ENCODE data around the gene REEP6.
A peak's percentile ranks its signal among the peaks of the same experiment; 100 is the strongest.
"Not testable (repeated sequence)": the region's sequence is repeated elsewhere in the genome, so short reads cannot be mapped to it uniquely, and the experiment has no call there.

Gene REEP6

GRCh38 chr19:1519802-1520201 is 28.8 kb downstream of the REEP6 start:
- intact Hi-C loops (cut with DNase I); DNase-seq: not testable (repeated sequence)

- intact Hi-C loops (cut with DNase I), result no loop called here
- DNase-seq, result no peak
Measured at GRCh38 chr19:1520203-1520780, 29.3 kb downstream of the REEP6 start.

GRCh38 chr19:1521636-1522035 is 30.7 kb downstream of the REEP6 start:
- intact Hi-C loops (cut with DNase I), result no loop called here
- DNase-seq, result peak; percentile 23 to 91 (median 60)

DNA sequence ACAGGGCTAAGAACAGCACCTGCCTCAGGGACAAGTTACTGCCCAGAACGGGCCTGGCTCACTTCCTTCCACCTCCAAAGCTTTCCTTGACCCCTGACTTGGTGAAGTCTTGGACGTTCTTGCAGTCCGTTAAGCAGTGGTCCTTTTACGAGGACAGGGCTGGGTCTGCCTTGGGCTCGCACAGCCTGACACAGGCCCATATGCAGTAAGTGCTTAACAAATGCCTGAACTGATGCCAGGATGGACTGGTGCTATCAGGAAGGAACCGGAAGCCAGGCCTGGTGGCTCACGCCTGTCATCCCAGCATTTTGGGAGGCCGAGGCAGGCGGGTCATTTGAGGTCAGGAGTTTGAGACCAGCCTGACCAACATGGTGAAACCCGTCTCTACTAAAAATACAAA is 31.1 kb downstream of the REEP6 start:
- intact Hi-C loops (cut with DNase I), result no loop called here
- DNase-seq, result no peak

DNA sequence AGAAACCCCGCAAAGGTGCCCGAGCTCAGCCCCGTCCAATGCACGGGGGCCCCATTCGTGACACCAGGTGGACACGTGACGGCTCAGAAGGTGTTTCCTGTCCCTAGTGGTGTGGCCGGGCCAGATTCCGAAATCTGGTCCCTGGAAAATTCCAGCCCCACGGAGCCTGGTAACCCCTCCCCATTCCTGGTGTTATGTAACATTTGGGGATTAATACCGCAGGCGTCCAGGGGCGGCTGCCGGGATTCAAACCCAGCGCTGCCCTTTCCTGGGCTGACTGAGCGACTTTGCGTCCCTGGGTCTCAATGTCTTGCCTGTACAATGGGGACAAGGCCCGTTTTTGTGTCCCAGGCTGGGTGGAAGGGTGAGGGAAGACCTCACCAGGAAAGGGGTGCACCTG is 31.9 kb downstream of the REEP6 start:
- no peak for DNase-seq
- intact Hi-C loops (cut with DNase I), result no loop called here

- DNase-seq, result peak in 4 of 10 donors; percentile 24 to 35 (median 28)
- intact Hi-C loops (cut with DNase I), result no loop called here
Measured at GRCh38 chr19:1523412-1524286, 32.7 kb downstream of the REEP6 start, which contains the start of gene PLK5. PLK5 (plus strand) TSS chr19:1524077; CDS start chr19:1526997, 2,920 bp downstream.

- DNase-seq, result no peak
- intact Hi-C loops (cut with DNase I), result no loop called here
Measured at GRCh38 chr19:1524287-1524971, 33.4 kb downstream of the REEP6 start.

DNA sequence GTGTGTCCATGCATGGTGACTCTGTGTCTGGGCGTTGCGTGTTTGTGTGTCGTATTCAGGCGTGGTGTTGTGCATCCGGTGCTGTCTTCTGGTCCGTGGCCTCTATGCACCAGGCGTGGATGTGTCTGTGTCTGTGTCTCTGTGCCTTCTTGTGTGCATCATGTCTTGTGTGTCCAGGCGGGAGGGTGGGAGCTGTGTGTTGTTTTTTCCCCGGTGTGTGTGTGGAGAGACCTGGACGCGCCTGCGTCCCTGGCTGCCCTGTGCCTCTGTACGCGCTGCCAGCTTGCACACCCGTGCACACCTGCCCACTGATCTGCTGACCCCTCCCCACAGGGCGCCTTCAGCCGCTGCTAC is 34.0 kb downstream of the REEP6 start:
- DNase-seq, result no peak
- intact Hi-C loops (cut with DNase I), result no loop called here

DNA sequence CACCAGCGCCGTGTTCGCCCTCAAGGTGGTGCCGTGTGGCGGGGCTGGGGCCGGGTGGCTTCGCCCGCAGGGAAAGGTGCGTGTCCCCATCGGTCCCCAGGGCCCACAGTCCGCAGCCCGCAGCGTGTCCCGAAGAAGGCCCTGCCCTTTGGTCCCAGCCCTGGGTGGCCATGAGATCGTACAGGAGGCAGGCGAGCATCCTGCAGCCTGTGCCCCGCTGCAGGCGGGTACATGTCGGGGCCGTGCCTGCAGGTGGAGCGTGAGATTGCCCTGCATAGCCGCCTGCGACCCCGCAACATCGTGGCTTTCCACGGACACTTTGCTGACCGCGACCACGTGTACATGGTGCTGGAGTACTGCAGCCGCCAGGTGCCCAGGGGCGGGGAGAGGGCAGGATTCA is 34.4 kb downstream of the REEP6 start:
- no peak for DNase-seq
- intact Hi-C loops (cut with DNase I), result no loop called here

DNA sequence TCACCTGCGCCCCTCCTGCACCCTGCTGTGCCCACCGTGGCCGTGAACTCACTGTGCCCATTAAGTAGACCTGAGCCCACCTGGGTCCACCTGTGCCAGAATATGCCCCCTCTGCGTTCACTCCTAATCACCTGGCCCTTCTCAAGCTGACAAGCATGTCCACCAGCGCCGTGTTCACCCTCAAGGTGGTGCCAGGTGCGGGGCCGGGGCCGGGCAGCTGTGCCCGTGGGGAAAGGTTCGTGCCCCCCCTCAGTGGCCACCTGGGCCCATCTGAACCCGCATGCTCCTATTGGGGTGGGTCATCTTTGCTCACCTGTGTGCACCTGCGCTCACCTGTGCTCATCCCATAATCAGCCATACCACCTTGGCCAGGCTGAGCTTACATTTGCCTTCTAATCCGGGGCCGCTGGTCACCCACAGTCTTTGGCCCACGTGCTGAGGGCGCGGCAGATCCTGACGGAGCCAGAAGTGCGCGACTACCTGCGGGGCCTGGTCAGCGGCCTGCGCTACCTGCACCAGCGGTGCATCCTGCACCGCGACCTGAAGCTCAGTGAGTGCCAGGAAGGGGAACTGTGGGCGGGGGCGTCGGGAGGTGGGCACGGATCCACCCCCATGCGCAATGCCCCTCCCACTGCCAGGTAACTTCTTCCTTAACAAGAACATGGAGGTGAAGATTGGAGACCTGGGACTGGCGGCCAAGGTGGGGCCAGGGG is 35.2 kb downstream of the REEP6 start:
- intact Hi-C loops (cut with DNase I), result no loop called here
- DNase-seq, result no peak

- intact Hi-C loops (cut with DNase I), result no loop called here
- no peak for DNase-seq
Measured at GRCh38 chr19:1526979-1527649, 36.1 kb downstream of the REEP6 start.

DNA sequence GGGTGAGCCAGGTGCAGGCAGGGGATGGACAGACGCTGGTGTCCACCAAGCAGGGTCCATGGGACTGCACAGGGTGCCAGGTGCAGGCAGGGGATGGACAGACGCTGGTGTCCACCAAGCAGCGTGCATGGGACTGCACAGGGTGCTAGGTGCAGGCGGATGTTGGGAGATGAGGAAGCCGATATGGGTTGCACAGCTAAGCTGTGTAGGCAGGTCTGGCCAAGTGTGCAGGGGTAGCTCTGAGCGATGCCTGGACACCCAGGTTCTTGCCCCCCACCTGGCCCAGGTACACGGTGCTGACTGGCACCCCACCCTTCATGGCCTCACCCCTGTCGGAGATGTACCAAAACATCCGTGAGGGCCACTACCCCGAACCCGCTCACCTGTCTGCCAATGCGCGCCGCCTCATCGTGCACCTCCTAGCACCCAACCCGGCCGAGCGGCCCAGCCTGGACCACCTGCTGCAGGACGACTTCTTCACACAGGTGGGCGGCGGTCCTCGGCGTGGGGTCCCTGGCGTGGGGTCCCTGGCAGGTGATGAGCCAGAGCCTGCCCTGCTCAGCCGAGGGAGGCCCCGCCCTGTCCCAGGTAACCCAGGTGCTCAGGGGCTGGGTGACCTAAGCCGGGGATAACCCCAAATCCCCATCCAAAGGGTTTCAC is 36.8 kb downstream of the REEP6 start:
- intact Hi-C loops (cut with DNase I), result no loop called here
- DNase-seq, result no peak

DNA sequence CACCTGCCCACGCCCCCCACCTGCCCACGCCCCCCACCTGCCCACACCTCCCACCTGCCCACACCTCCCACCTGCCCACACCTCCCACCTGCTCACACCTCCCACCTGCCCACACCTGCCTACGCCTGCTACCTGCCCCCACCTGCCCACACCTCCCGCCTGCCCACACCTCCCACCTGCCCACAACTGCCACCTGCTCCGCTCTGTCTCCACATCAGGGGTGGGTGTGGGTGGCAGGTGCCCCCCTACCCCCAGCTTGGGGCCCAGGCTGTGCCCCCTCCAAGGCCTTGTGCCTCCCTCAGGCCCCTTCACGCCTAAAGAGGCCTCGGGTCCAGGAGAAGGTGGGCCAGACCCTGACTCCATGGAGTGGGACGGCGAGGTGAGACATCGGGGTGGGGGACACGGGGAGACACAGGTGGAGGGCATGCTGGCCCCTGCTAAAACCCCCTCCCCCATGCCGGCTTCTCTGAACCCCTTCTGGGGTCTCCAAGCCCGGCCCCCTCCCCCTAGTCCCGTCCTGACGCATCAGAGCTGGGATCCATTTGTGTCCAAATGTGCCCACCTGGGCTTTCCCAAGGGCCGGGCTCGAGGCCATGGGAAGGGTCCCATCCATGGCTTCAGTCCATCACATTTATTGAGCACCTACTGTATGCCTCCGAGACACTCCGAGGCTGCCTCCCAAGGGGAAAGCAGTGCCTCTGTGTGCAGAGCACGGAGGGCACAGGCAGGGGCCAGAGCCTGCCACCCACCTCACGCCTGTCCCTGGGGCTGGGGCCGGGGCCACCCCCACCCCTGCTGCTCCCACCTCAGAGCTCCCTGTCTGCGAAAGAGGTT is 37.8 kb downstream of the REEP6 start:
- no peak for DNase-seq
- intact Hi-C loops (cut with DNase I), result no loop called here

DNA sequence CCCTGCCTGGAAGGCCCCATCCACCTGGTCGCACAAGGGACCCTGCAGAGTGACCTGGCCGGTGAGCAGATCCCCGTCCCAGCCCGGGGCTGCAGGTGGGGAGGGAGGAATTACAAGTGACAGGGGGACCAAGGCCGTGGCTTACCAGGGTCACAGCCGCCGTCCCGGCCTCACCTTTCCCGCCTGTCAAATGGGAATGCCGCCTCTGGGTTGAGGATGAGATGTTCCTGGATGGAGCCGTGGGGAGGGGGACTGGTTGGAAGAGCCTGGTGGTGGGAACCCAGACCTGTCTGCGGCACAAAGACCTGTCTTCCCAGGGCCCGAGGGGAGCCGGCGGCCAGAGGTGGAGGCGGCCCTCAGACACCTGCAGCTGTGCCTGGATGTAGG is 38.4 kb downstream of the REEP6 start:
- intact Hi-C loops (cut with DNase I), result no loop called here
- DNase-seq, result no peak

DNA sequence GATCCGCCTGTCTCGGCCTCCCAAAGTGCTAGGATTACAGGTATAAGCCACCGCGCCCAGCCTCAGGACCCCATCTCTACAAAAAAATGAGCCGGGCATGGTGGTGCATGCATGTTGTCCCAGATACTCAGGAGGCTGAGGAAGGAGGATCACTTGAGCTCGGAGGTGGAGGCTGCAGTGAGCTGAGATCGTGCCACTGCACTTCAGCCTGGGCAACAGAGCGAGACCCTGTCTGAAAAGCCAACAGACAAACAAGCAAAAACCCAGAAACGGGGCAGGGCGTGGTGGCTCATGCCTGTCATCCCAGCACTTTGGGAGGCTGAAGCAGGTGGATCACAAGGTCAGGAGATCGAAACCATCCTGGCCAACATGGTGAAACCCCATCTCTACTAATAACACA is 39.9 kb downstream of the REEP6 start:
- intact Hi-C loops (cut with DNase I); DNase-seq: not testable (repeated sequence)

- DNase-seq, result no peak
- intact Hi-C loops (cut with DNase I), result no loop called here
Measured at GRCh38 chr19:1531587-1531986, 40.6 kb downstream of the REEP6 start.

DNA sequence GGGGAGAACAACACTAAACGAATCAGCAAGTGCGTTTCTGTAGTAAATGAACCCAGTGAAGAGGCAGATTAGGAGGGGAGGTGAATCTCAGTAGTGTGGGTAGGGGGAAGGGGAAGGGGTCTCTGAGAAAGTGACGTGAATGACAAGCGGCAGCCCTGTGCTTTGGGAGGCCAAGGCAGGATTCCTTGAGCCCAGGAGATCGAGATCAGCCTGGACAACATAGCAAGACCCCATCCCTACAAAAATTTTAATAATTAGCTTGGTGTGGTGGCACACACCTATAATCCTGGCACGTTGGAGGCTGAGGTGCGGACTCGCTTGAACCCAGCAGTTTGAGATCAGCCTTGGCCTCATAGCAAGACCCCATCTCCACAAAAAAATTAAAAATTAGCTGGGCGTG is 41.0 kb downstream of the REEP6 start:
- no peak for DNase-seq
- intact Hi-C loops (cut with DNase I), result no loop called here

- intact Hi-C loops (cut with DNase I), result no loop called here
Measured at GRCh38 chr19:1533510-1534150, 42.6 kb downstream of the REEP6 start.

GRCh38 chr19:1534972-1535371 is 44.0 kb downstream of the REEP6 start:
- no peak for DNase-seq
- intact Hi-C loops (cut with DNase I), result no loop called here

More at GRCh38 chr19:1533510-1534150, 42.6 kb downstream of the REEP6 start:
- DNase-seq, result no peak
